ENCODE results near the gene CCDC188. TPM values are rescaled to one million over a fixed set of nuclear protein-coding genes. Genes with fewer than 3 reads are reported as not detected.

Gene CCDC188
- total and polyA plus RNA-seq, 5 donors from 2014 or later = 0.44 TPM; not detected in 4

- no peaks in the 10 kb centered on the region for H3K27me3 ChIP-seq (ENCODE audit: control insufficient read depth, insufficient read depth, low read length)
- no peak for DNase-seq
- H3K27ac ChIP-seq (ENCODE audit: insufficient read depth, low read length, poor library complexity, severe bottlenecking) = no peak overlapping the region
- Mint-ChIP-seq H3K9me3 (no peaks in the 10 kb centered on the region), H3K4me1 (no peaks in the 10 kb centered on the region), H3K27ac (peak overlapping the region in 1 of 3 donors; percentile 64), H3K4me3 (no peak overlapping the region), H3K36me3 (no peaks in the 10 kb centered on the region), H3K27me3 (no peaks in the 10 kb centered on the region)
- no peaks in the 10 kb centered on the region for H3K9me3 ChIP-seq (ENCODE audit: control insufficient read depth in 2 of 2, low read length in 2 of 2)
- ATAC-seq (ENCODE audit: low read depth in 2 of 2) = no peak
- no peaks in the 10 kb centered on the region for H3K4me1 ChIP-seq (ENCODE audit: control insufficient read depth, insufficient read depth, low read length, poor library complexity, severe bottlenecking)
- H3K4me3 ChIP-seq (ENCODE audit: low read depth, low read length) = no peak overlapping the region
- no peaks in the 10 kb centered on the region for H3K36me3 ChIP-seq (ENCODE audit: control insufficient read depth, insufficient read depth, low read length)
These were observed 31.5 kb upstream of the CCDC188 start for GRCh38 chr22:20182365-20182764.

- no peak overlapping the region for H3K27ac Mint-ChIP-seq
- no peaks in the 10 kb centered on the region for H3K4me1 Mint-ChIP-seq
These were observed 31.0 kb upstream of the CCDC188 start for GRCh38 chr22:20181884-20182236.

GRCh38 chr22:20181194-20181883, 30.5 kb upstream of the CCDC188 start:
- Histone ChIP-seq H3K27ac (ENCODE audit: insufficient read depth, low read length, poor library complexity, severe bottlenecking) (no peak overlapping the region), H3K4me3 (ENCODE audit: low read depth, low read length) (no peak overlapping the region), H3K36me3 (ENCODE audit: control insufficient read depth, insufficient read depth, low read length) (no peaks in the 10 kb centered on the region), H3K9me3 (ENCODE audit: control insufficient read depth in 2 of 2, low read length in 2 of 2) (no peaks in the 10 kb centered on the region), H3K27me3 (ENCODE audit: control insufficient read depth, insufficient read depth, low read length) (no peaks in the 10 kb centered on the region), H3K4me1 (ENCODE audit: control insufficient read depth, insufficient read depth, low read length, poor library complexity, severe bottlenecking) (no peaks in the 10 kb centered on the region)
- ATAC-seq (ENCODE audit: low read depth in 2 of 2) (no peak), DNase-seq (no peak)
- no peaks in the 10 kb centered on the region for H3K4me1 Mint-ChIP-seq
- peak overlapping the region in 1 of 3 donors; percentile 71 for H3K27ac Mint-ChIP-seq
- no peak overlapping the region for H3K4me3 Mint-ChIP-seq
- H3K27me3 Mint-ChIP-seq = peaks cover 2% of the 10 kb centered on the region
- H3K9me3 Mint-ChIP-seq = no peaks in the 10 kb centered on the region
- H3K36me3 Mint-ChIP-seq = no peaks in the 10 kb centered on the region

More at GRCh38 chr22:20181884-20182236, 31.0 kb upstream of the CCDC188 start:
- no peaks in the 10 kb centered on the region for H3K36me3 Mint-ChIP-seq
- Histone ChIP-seq H3K9me3 (ENCODE audit: control insufficient read depth in 2 of 2, low read length in 2 of 2) (no peaks in the 10 kb centered on the region), H3K4me1 (ENCODE audit: control insufficient read depth, insufficient read depth, low read length, poor library complexity, severe bottlenecking) (no peaks in the 10 kb centered on the region), H3K27me3 (ENCODE audit: control insufficient read depth, insufficient read depth, low read length) (no peaks in the 10 kb centered on the region), H3K27ac (ENCODE audit: insufficient read depth, low read length, poor library complexity, severe bottlenecking) (no peak overlapping the region), H3K36me3 (ENCODE audit: control insufficient read depth, insufficient read depth, low read length) (no peaks in the 10 kb centered on the region), H3K4me3 (ENCODE audit: low read depth, low read length) (no peak overlapping the region)
- no peaks in the 10 kb centered on the region for H3K27me3 Mint-ChIP-seq
- ATAC-seq (ENCODE audit: low read depth in 2 of 2) = no peak
- no peaks in the 10 kb centered on the region for H3K9me3 Mint-ChIP-seq
- no peak overlapping the region for H3K4me3 Mint-ChIP-seq
- DNase-seq = no peak

GRCh38 chr22:20180640-20181039, 29.8 kb upstream of the CCDC188 start:
- ATAC-seq (ENCODE audit: low read depth in 2 of 2) (no peak), DNase-seq (no peak)
- Histone ChIP-seq H3K4me3 (ENCODE audit: low read depth, low read length) (no peak overlapping the region), H3K36me3 (ENCODE audit: control insufficient read depth, insufficient read depth, low read length) (no peaks in the 10 kb centered on the region), H3K27me3 (ENCODE audit: control insufficient read depth, insufficient read depth, low read length) (no peaks in the 10 kb centered on the region), H3K9me3 (ENCODE audit: control insufficient read depth in 2 of 2, low read length in 2 of 2) (no peaks in the 10 kb centered on the region), H3K27ac (ENCODE audit: insufficient read depth, low read length, poor library complexity, severe bottlenecking) (no peak overlapping the region), H3K4me1 (ENCODE audit: control insufficient read depth, insufficient read depth, low read length, poor library complexity, severe bottlenecking) (no peaks in the 10 kb centered on the region)
- Mint-ChIP-seq H3K27ac (no peak overlapping the region), H3K36me3 (no peaks in the 10 kb centered on the region), H3K4me1 (no peaks in the 10 kb centered on the region), H3K9me3 (no peaks in the 10 kb centered on the region), H3K4me3 (no peak overlapping the region), H3K27me3 (peaks cover 4% of the 10 kb centered on the region)

- peaks cover 4% of the 10 kb centered on the region for H3K27me3 Mint-ChIP-seq
- no peaks in the 10 kb centered on the region for H3K9me3 Mint-ChIP-seq
- ATAC-seq (ENCODE audit: low read depth in 2 of 2) = no peak
- no peak overlapping the region for H3K4me3 ChIP-seq (ENCODE audit: low read depth, low read length)
- no peaks in the 10 kb centered on the region for H3K36me3 Mint-ChIP-seq
- no peak overlapping the region for H3K27ac Mint-ChIP-seq
- no peaks in the 10 kb centered on the region for H3K9me3 ChIP-seq (ENCODE audit: control insufficient read depth in 2 of 2, low read length in 2 of 2)
- H3K4me1 Mint-ChIP-seq = no peaks in the 10 kb centered on the region
- H3K27me3 ChIP-seq (ENCODE audit: control insufficient read depth, insufficient read depth, low read length) = no peaks in the 10 kb centered on the region
- no peaks in the 10 kb centered on the region for H3K4me1 ChIP-seq (ENCODE audit: control insufficient read depth, insufficient read depth, low read length, poor library complexity, severe bottlenecking)
- no peak overlapping the region for H3K27ac ChIP-seq (ENCODE audit: insufficient read depth, low read length, poor library complexity, severe bottlenecking)
- no peak overlapping the region for H3K4me3 Mint-ChIP-seq
- H3K36me3 ChIP-seq (ENCODE audit: control insufficient read depth, insufficient read depth, low read length) = no peaks in the 10 kb centered on the region
- no peak for DNase-seq
These were observed 29.4 kb upstream of the CCDC188 start for GRCh38 chr22:20180245-20180630.

- H3K36me3 Mint-ChIP-seq = no peaks in the 10 kb centered on the region
- Histone ChIP-seq H3K27me3 (ENCODE audit: control insufficient read depth, insufficient read depth, low read length) (no peaks in the 10 kb centered on the region), H3K4me1 (ENCODE audit: control insufficient read depth, insufficient read depth, low read length, poor library complexity, severe bottlenecking) (no peaks in the 10 kb centered on the region), H3K27ac (ENCODE audit: insufficient read depth, low read length, poor library complexity, severe bottlenecking) (no peak overlapping the region), H3K36me3 (ENCODE audit: control insufficient read depth, insufficient read depth, low read length) (no peaks in the 10 kb centered on the region), H3K4me3 (ENCODE audit: low read depth, low read length) (no peak overlapping the region), H3K9me3 (ENCODE audit: control insufficient read depth in 2 of 2, low read length in 2 of 2) (no peaks in the 10 kb centered on the region)
- no peaks in the 10 kb centered on the region for H3K9me3 Mint-ChIP-seq
- H3K27me3 Mint-ChIP-seq = peaks cover 4% of the 10 kb centered on the region
- H3K4me3 Mint-ChIP-seq = no peak overlapping the region
- DNase-seq (no peak), ATAC-seq (ENCODE audit: low read depth in 2 of 2) (no peak)
- H3K27ac Mint-ChIP-seq = no peak overlapping the region
- H3K4me1 Mint-ChIP-seq = no peaks in the 10 kb centered on the region
These were observed 28.8 kb upstream of the CCDC188 start for GRCh38 chr22:20179455-20180244.

GRCh38 chr22:20178915-20179227, 28.0 kb upstream of the CCDC188 start:
- DNase-seq = no peak
- H3K4me1 ChIP-seq (ENCODE audit: control insufficient read depth, insufficient read depth, low read length, poor library complexity, severe bottlenecking) = no peaks in the 10 kb centered on the region
- no peak overlapping the region for H3K27ac ChIP-seq (ENCODE audit: insufficient read depth, low read length, poor library complexity, severe bottlenecking)
- no peak overlapping the region for H3K4me3 Mint-ChIP-seq
- no peaks in the 10 kb centered on the region for H3K36me3 Mint-ChIP-seq
- no peaks in the 10 kb centered on the region for H3K9me3 Mint-ChIP-seq
- H3K4me3 ChIP-seq (ENCODE audit: low read depth, low read length) = no peak overlapping the region
- no peaks in the 10 kb centered on the region for H3K27me3 ChIP-seq (ENCODE audit: control insufficient read depth, insufficient read depth, low read length)
- no peaks in the 10 kb centered on the region for H3K9me3 ChIP-seq (ENCODE audit: control insufficient read depth in 2 of 2, low read length in 2 of 2)
- ATAC-seq (ENCODE audit: low read depth in 2 of 2) = no peak
- H3K27ac Mint-ChIP-seq = no peak overlapping the region
- H3K36me3 ChIP-seq (ENCODE audit: control insufficient read depth, insufficient read depth, low read length) = no peaks in the 10 kb centered on the region
- H3K4me1 Mint-ChIP-seq = no peaks in the 10 kb centered on the region
- H3K27me3 Mint-ChIP-seq = peaks cover 4% of the 10 kb centered on the region

Data from CD4-positive, CD25-positive, alpha-beta regulatory T cell (primary cell).